Right ventricle myocardium inferior (tissue), 1 donor: ENCODE results near the gene IER3. TPM values are rescaled to one million over a fixed set of nuclear protein-coding genes. Genes with fewer than 3 reads are reported as not detected.
"Not testable (repeated sequence)": the region's sequence is repeated elsewhere in the genome, so short reads cannot be mapped to it uniquely, and the experiment has no call there.

Source experiments
- ATAC-seq: fragments of 200-7000 bp; cut with Tn5 transposase; one replicate; pipeline ENCODE4 v1.9.1; 2020; ENCODE audit warnings: mild to moderate bottlenecking, moderate library complexity
- DNase-seq: peaks from one replicate; pipeline ENCODE4 v3.0.0; 2021; ENCODE audit errors: missing footprints
- intact Hi-C: fragments of 100-400 bp; cut with DNase I; formaldehyde crosslinking; loops from one replicate; pipeline ENCODE4 v1.11.0; 2022
- total RNA-seq: library from RNA; stranded (reverse); fragmentation: NEBNext Ultra II Directional; extraction: Animal tissue kit (Norgen Biotek cat#: 25700); gene quantifications from one replicate; pipeline ENCODE4 v1.2.1, GENCODE V29; 2021
- donor health status: DM: no; HTN: yes; CAD: no; lungs with severe emphysema.

Gene IER3
- total RNA-seq, 1 donor from 2014 or later: 19.2 TPM

GRCh38 chr6:30730601-30731435 lies 13.5 kb downstream of the IER3 start:
- ATAC-seq (peak; percentile 64), DNase-seq (peak; percentile 80)
- intact Hi-C loops: loop anchor here (5.0 kb wide), 1 partner anchor 151 kb away; the partner anchor contains the start of gene DDR1

- ATAC-seq (no peak), DNase-seq (no peak)
- intact Hi-C loops: loop anchor here (10.0 kb wide), 1 partner anchor 243 kb away; the partner anchor contains the start of gene HLA-E
Measured at GRCh38 chr6:30727920-30728553, 16.3 kb downstream of the IER3 start.

- ATAC-seq: no peak
- no peak for DNase-seq
- intact Hi-C loops: loop anchor here (10.0 kb wide), 1 partner anchor 242 kb away; the partner anchor contains the start of gene HLA-E
Measured at GRCh38 chr6:30726506-30727413, 17.6 kb downstream of the IER3 start.

GRCh38 chr6:30725713-30726505 lies 18.4 kb downstream of the IER3 start:
- DNase-seq: no peak
- intact Hi-C loops: loop anchor here (10.0 kb wide), 1 partner anchor 241 kb away; the partner anchor contains the start of gene HLA-E
- ATAC-seq: no peak

- intact Hi-C loops: loop anchor here (5.0 to 10.0 kb wide), 2 partner anchors 168 to 240 kb away; partner anchors contain the start of genes GNL1, HLA-E and PRR3
- ATAC-seq (no peak), DNase-seq (no peak)
Measured at GRCh38 chr6:30724906-30725667, 19.3 kb downstream of the IER3 start.

- DNase-seq, ATAC-seq: not testable (repeated sequence)
- intact Hi-C loops: loop anchor here (5.0 to 10.0 kb wide), 2 partner anchors 167 to 239 kb away; partner anchors contain the start of genes GNL1, HLA-E and PRR3
Measured at GRCh38 chr6:30723843-30724741, 20.3 kb downstream of the IER3 start.

GRCh38 chr6:30723159-30723842 lies 21.0 kb downstream of the IER3 start:
- intact Hi-C loops: loop anchor here (5.0 to 10.0 kb wide), 2 partner anchors 166 to 238 kb away; partner anchors contain the start of genes GNL1, HLA-E and PRR3
- not testable (repeated sequence) for ATAC-seq

GRCh38 chr6:30722280-30723112 lies 21.9 kb downstream of the IER3 start:
- ATAC-seq (no peak), DNase-seq (peak; percentile 91)
- intact Hi-C loops: loop anchor here (1.0 to 10.0 kb wide), 3 partner anchors 43 to 238 kb away; partner anchors contain the start of genes GNL1, HLA-E and PRR3

More at GRCh38 chr6:30723159-30723842, 21.0 kb downstream of the IER3 start:
- DNase-seq: not testable (repeated sequence)

GRCh38 chr6:30722025-30722279 lies 22.4 kb downstream of the IER3 start:
- not testable (repeated sequence) for DNase-seq, ATAC-seq
- intact Hi-C loops: loop anchor here (1.0 to 10.0 kb wide), 3 partner anchors 43 to 237 kb away; partner anchors contain the start of genes GNL1, HLA-E and PRR3

- ATAC-seq: peak; percentile 78
- DNase-seq: peak; percentile 95
- intact Hi-C loops: loop anchor here (1.0 to 10.0 kb wide), 5 partner anchors 21 to 237 kb away; partner anchors contain the start of genes FLOT1, GNL1, HLA-E and PRR3
Measured at GRCh38 chr6:30721198-30722024, 22.9 kb downstream of the IER3 start.

- intact Hi-C loops: loop anchor here (1.0 to 10.0 kb wide), 5 partner anchors 22 to 236 kb away; partner anchors contain the start of genes FLOT1, GNL1, HLA-E and PPP1R18
Measured at GRCh38 chr6:30720738-30721197, 23.6 kb downstream of the IER3 start.

GRCh38 chr6:30719791-30720737 lies 24.3 kb downstream of the IER3 start, which contains the start of gene TUBB:
TSS of gene TUBB (plus strand) at chr6:30720352. CDS start at chr6:30720507, 155 bp downstream.
- intact Hi-C loops: loop anchor here (1.0 to 10.0 kb wide), 6 partner anchors 23 to 235 kb away; partner anchors contain the start of genes FLOT1, GNL1, HLA-E and PPP1R18
- DNase-seq (peak; percentile 98), ATAC-seq (peak; percentile 80)

More at GRCh38 chr6:30720738-30721197, 23.6 kb downstream of the IER3 start:
- DNase-seq (peak; percentile 79), ATAC-seq (peak; percentile 11)
